GM12878 (cell line): Measurements from ENCODE around the gene FTCDNL1. TPM values are rescaled to one million over a fixed set of nuclear protein-coding genes. Genes with fewer than 3 reads are reported as not detected.

Experiments
- ATAC-seq: fragments of 200-7000 bp; cut with Tn5 transposase; 3 replicates; pipeline ENCODE4 v1.9.1; 2020; ENCODE audit warnings: mild to moderate bottlenecking, moderate library complexity
- BruUV-seq: library from RNA; stranded (reverse); fragments of 400-500 nt; replicated peaks from 2 replicates; lab custom pipeline; 2021; lab: Mats Ljungman, UMichigan
- CTCF ChIA-PET: fragments of 300-600 bp; sonication (Branson Sonifier 250); formaldehyde crosslinking; extraction: SDS; loops from one replicate; lab custom pipeline; 2021; ENCODE audit warnings: inconsistent platforms; lab: Yijun Ruan, JAX
- POLR2A ChIA-PET: fragments of 350-600 bp; formaldehyde crosslinking; extraction: SDS; loops from one replicate; lab custom pipeline; 2021; ENCODE audit warnings: inconsistent platforms; lab: Charles Lee
- RAD21 ChIA-PET: fragments of 300-600 bp; sonication (Branson Sonifier 250); formaldehyde crosslinking; loops from one replicate; lab custom pipeline; 2023; ENCODE audit warnings: antibody characterized with exemption; ENCODE audit not compliant: unreplicated experiment; lab: Charles Lee
- SMC1A ChIA-PET: fragments of 300-600 bp; sonication (Branson Sonifier 250); formaldehyde crosslinking; loops from one replicate; lab custom pipeline; 2023; ENCODE audit not compliant: unreplicated experiment, uncharacterized antibody; lab: Charles Lee
- DNase-seq: peaks from one replicate; pipeline ENCODE4 v3.0.0-alpha.2; 2011; ENCODE audit warnings: low read depth, low spot score
- FAIRE-seq: peaks from 3 replicates; lab custom pipeline; 2011; peaks lifted over from hg19 to GRCh38; lab: Jason Lieb, UNC
- H2AFZ ChIP-seq: 2 replicates; pipeline ENCODE4 v1.6.0; 2011; ENCODE audit warnings: low read depth, low read length, control low read depth; ENCODE audit not compliant: control insufficient read depth
- H3K27ac ChIP-seq: 2 replicates; pipeline ENCODE4 v1.5.1; 2011; ENCODE audit warnings: control low read depth; ENCODE audit not compliant: control insufficient read depth, insufficient read depth
- H3K27me3 ChIP-seq, 2 experiments: replicated peaks in 1 of 2; 2 replicates each; pipeline versions ENCODE4 v1.6.0 to v1.6.1; 2011; ENCODE audit warnings: low read length in 1 of 2; ENCODE audit not compliant: control insufficient read depth in 2 of 2, insufficient read depth in 2 of 2
- H3K36me3 ChIP-seq, 2 experiments: 2 replicates each; pipeline ENCODE4 v1.5.1; 2011; ENCODE audit warnings: low read length in 1 of 2; ENCODE audit not compliant: control insufficient read depth in 2 of 2, insufficient read depth in 2 of 2
- H3K4me1 ChIP-seq: 2 replicates; pipeline ENCODE4 v1.6.1; 2011; ENCODE audit warnings: mild to moderate bottlenecking, low read length, moderate library complexity, mixed read lengths; ENCODE audit not compliant: control insufficient read depth, insufficient read depth
- H3K4me2 ChIP-seq: 2 replicates; pipeline ENCODE4 v1.6.0; 2011; ENCODE audit warnings: control low read depth; ENCODE audit not compliant: control insufficient read depth, insufficient read depth
- H3K4me3 ChIP-seq: fragments of 200-600 bp; sonication (generic); 2 replicates; pipeline ENCODE4 v1.5.1; 2016
- H3K79me2 ChIP-seq: 2 replicates; pipeline ENCODE4 v1.6.0; 2011; ENCODE audit warnings: low read length; ENCODE audit not compliant: control insufficient read depth, insufficient read depth
- H3K9ac ChIP-seq: 2 replicates; pipeline ENCODE4 v1.8.0; 2011; ENCODE audit warnings: low read length, control low read depth, mixed read lengths; ENCODE audit not compliant: control insufficient read depth, insufficient read depth
- H3K9me3 ChIP-seq: replicated peaks from 3 replicates; pipeline ENCODE4 v1.5.1; 2011; ENCODE audit warnings: mild to moderate bottlenecking, low read length; ENCODE audit not compliant: control insufficient read depth, insufficient read depth
- H4K20me1 ChIP-seq: 2 replicates; pipeline ENCODE4 v1.6.0; 2011; ENCODE audit not compliant: control insufficient read depth, insufficient read depth
- BMI1 ChIP-seq: fragments of 450-650 bp; IDR thresholded peaks from 2 replicates; pipeline ENCODE4 v1.6.1; 2016; ENCODE audit warnings: mild to moderate bottlenecking, moderate library complexity, borderline replicate concordance
- CUX1 ChIP-seq: IDR thresholded peaks from 2 replicates; pipeline ENCODE4 v1.6.1; 2012; ENCODE audit warnings: improper control_type of control experiment, low read depth, low read length; ENCODE audit not compliant: insufficient replicate concordance
- EGR1 ChIP-seq, 2 experiments: IDR thresholded peaks; 1 replicate in 1 of 2; 2 replicates in 1 of 2; pipeline ENCODE4 v1.6.1; 2011 to 2012; ENCODE audit warnings: low read depth in 2 of 2, low read length in 2 of 2, borderline replicate concordance in 1 of 2, mild to moderate bottlenecking in 1 of 2, moderate library complexity in 1 of 2
- JUNB ChIP-seq: IDR thresholded peaks from 2 replicates; pipeline ENCODE4 v1.6.1; 2016; ENCODE audit warnings: antibody characterized with exemption, mild to moderate bottlenecking
- PML ChIP-seq: IDR thresholded peaks from 2 replicates; pipeline ENCODE4 v1.6.1; 2012; ENCODE audit warnings: low read length, inconsistent platforms
- PRDM15 ChIP-seq: fragments of 450-650 bp; formaldehyde crosslinking; IDR thresholded peaks from 2 replicates; pipeline ENCODE4 v1.4.0; 2020; ENCODE audit warnings: mild to moderate bottlenecking, moderate library complexity
- RFX5 ChIP-seq: IDR thresholded peaks from 2 replicates; pipeline ENCODE4 v1.6.1; 2011; ENCODE audit warnings: low read depth, low read length, improper control_type of control experiment
- TCF7 ChIP-seq: IDR thresholded peaks from 2 replicates; pipeline ENCODE4 v1.6.1; 2014; ENCODE audit warnings: antibody characterized with exemption, borderline replicate concordance
- USF1 ChIP-seq: IDR thresholded peaks from 2 replicates; pipeline ENCODE4 v1.6.1; 2011; ENCODE audit warnings: borderline replicate concordance, low read depth, mild to moderate bottlenecking, moderate library complexity, mixed read lengths, low read length; ENCODE audit not compliant: insufficient read depth; ENCODE audit errors: extremely low read length
- ZNF687 ChIP-seq: fragments of 450-650 bp; IDR thresholded peaks from 2 replicates; pipeline ENCODE4 v1.6.1; 2017; ENCODE audit warnings: mild to moderate bottlenecking, moderate library complexity
- WGBS: methylation state at CpG from one replicate; pipeline ENCODE4 v1.1.6; 2016; ENCODE audit warnings: low lambda C conversion rate; ENCODE audit not compliant: insufficient replicate concordance, insufficient coverage; ENCODE audit errors: missing lambda C conversion rate; 5-methylcytosine and 5-hydroxymethylcytosine counted together
- in situ Hi-C: fragments of 300-500 bp; cut with MboI; formaldehyde crosslinking; loops from 9 replicates; pipeline ENCODE4 v1.14.3; 2018; ENCODE audit warnings: mixed read lengths
- intact Hi-C: fragments of 100-400 bp; cut with micrococcal nuclease; formaldehyde crosslinking; loops from one replicate; pipeline ENCODE4 v1.14.2; 2022; ENCODE audit not compliant: unreplicated experiment
- polyA plus RNA-seq, 11 experiments: library from polyadenylated mRNA; depleted of rRNA in 4 of 11; unstranded in 6 of 11; stranded (reverse) in 5 of 11; fragments of >200 nt; fragmentation: Nextera tagmentation in 4 of 11; fragmentation: Illumina TruSeq in 1 of 11; extraction: Ambion mirVana in 4 of 11; extraction: Trizol in 1 of 11; gene quantifications; 1 replicate in 1 of 11; 2 replicates in 10 of 11; pipeline versions ENCODE4 v1.2.1 to v1.2.3, GENCODE V29; 2011 to 2016; ENCODE audit warnings: inconsistent platforms in 2 of 11, missing spikeins in 2 of 11, low read depth in 1 of 11
- total RNA-seq, 4 experiments: library from RNA; depleted of rRNA in 3 of 4; stranded (reverse); fragments of >200 nt in 3 of 4; fragmentation: Illumina TruSeq in 1 of 4; extraction: Trizol in 1 of 4; gene quantifications; 2 replicates each; pipeline versions ENCODE4 v1.2.1 to v1.2.3, GENCODE V29; 2013 to 2021

Gene FTCDNL1
- total and polyA plus RNA-seq, 10 of the 15 experiments (the other 5 are each of a cell fraction or from before 2014, with no cell fraction given), result 0.15 to 3.9 (median 2.0) TPM

- Histone ChIP-seq H3K4me3 (no peak overlapping the region), H3K27ac (no peak overlapping the region), H3K79me2 (no peaks in the 10 kb centered on the region), H3K4me2 (no peak overlapping the region), H2AFZ (no peak overlapping the region), H3K9me3 (no peaks in the 10 kb centered on the region), H4K20me1 (no peaks in the 10 kb centered on the region), H3K27me3 (no peaks in the 10 kb centered on the region), H3K36me3 (no peaks in the 10 kb centered on the region), H3K9ac (no peak overlapping the region), H3K4me1 (no peaks in the 10 kb centered on the region)
- ATAC-seq, result no peak
- 38% methylated on average over 1 of the region's 1 CpG for WGBS
- FAIRE-seq, result no peak
- no TSS peak for BruUV-seq
- CTCF ChIA-PET, result no interaction called here
- no peak for DNase-seq
- RAD21 ChIA-PET, result no interaction called here
- in situ Hi-C loops, result no loop called here
- intact Hi-C loops, result no loop called here
- POLR2A ChIA-PET, result no interaction called here
- SMC1A ChIA-PET, result no interaction called here
- TF ChIP-seq RFX5 (no peak), BMI1 (no peak), JUNB (no peak), PML (no peak), TCF7 (no peak), PRDM15 (CRISPR knock-in tag) (no peak), EGR1 (IDR thresholded peaks at IDR 0.05; ENCODE audit: borderline replicate concordance in 1 of 2, low read depth in 2 of 2, low read length in 2 of 2) (no peak), USF1 (no peak), ZNF687 (no peak), CUX1 (no peak)
These were observed 73.7 kb downstream of the FTCDNL1 start for GRCh38 chr2:199777315-199777714.
